ENCODE measurements around the gene GSAP.
"Not testable (repeated sequence)": the region's sequence is repeated elsewhere in the genome, so short reads cannot be mapped to it uniquely, and the experiment has no call there.

The GSAP gene

DNA sequence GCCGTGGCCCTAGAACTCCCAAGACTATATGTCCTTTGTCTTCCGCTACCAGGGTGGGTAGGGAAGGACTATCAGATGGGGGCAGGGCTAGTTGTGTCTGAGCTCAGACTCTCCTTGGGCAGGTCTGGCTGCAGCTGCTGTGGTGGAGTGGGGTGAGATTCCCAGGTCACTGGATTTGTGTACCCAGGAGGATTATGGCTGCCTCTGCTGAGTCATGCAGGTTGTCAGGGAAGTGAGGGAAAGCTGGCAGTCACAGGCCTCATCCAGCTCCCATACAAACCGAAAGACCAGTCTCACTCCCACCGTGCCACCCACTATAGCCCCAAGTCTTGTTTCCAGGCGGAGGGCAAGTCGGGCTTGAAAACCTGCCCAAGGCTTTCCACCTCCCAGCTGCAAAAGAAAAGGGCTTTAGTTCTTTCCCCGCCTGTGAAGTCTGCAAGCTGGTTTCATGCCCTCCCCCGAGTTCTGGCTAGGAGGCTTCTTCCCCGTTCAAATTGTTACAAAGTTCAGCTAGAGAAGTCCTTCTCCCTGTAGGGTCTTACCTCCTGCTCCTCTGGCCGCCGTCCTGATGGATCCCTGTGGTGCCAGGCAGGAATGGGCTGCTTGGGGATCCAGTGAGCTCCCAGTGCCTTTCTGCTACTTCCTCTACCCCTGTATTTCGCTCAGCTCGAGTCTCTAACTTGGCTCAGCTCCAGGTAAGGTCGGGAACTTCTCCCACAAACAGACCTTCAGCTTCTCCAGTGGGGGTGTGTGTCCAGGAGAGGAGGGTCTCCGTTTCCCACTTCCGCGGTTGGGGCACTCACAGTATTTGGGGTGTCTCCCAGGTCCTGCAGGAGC lies 109.7 kb downstream of the GSAP start:
- no peak overlapping the region for H3K4me3 ChIP-seq (ENCODE audit: low read depth, low read length)

DNA sequence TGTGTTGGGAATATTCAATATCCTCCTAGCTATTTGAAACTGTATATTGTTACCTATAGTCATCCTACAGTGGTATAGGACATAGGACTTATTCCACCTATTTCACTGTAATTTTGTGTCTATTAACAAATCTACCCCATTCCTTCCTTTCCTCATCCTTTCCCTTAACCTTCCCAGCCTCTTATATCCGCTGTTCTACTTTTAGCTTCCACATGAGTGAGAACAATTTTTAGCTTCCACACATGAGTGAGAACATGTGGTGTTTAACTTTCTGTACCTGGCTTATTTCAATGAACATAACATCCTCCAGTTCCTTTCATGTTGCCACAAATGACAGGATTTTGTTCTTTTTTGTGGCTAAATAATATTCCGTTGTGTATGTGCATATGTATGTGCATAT lies 120.6 kb downstream of the GSAP start:
- H3K4me3 ChIP-seq (ENCODE audit: low read depth, low read length), result no peak overlapping the region

DNA sequence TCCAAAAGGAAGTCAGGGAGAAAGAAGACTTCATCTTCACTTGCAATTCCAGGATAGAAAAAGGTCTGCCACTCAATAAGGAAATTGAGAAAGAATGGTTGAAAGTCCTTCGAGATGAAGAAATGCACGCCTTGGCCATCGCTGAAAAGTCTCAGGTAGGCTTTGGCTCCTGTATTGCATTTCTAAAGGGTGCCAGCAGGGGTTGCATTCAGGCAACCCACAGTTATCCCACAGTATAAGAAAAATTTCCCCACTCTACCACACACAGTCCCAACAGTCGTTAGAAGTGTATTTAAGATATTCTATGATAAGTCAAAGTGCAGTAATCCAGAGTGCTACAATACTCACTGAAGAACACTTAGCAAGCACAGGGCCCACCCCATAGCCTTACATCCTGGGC lies 123.1 kb downstream of the GSAP start:
- H3K4me3 ChIP-seq (ENCODE audit: low read depth, low read length), result no peak overlapping the region

DNA sequence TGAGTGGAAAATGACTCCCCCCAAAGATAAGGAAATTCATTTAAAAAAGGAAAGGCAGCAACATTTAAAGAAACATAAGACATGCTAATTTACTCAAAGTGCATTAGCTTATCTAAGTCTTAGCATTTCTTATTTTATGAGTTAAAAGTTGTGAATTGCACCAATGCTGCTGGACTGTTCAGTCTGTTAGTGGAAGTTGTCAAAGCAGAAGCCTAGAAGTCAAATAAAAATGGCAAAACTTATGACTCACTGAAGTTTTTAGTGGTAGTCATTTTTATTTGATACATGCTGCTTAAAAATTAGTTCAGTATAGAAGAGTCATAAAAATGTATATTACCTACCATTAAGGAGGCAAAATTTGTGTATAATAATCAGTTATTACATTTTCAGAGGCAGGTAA lies 125.7 kb downstream of the GSAP start:
- H3K4me3 ChIP-seq (ENCODE audit: low read depth, low read length), result no peak overlapping the region

DNA sequence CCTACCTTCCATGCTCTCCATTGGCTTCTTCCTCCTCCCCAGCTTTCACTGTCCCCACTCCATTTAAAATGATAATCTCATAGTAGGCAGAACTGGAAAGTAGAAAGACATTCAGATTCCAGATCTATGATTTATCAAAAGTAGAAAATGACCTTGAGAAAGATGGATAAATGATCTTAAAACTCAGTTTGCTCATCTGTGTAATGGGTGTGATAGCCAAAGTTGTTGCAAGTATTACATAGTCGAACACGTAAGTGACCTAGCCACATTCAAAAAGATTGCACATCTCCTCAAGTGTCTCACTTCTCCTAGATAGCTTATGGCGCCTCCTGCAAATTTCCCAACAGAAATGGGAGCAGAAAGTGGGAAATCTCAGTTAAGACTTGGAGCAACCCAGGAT lies 126.8 kb downstream of the GSAP start:
- no peak overlapping the region for H3K4me3 ChIP-seq (ENCODE audit: low read depth, low read length)

DNA sequence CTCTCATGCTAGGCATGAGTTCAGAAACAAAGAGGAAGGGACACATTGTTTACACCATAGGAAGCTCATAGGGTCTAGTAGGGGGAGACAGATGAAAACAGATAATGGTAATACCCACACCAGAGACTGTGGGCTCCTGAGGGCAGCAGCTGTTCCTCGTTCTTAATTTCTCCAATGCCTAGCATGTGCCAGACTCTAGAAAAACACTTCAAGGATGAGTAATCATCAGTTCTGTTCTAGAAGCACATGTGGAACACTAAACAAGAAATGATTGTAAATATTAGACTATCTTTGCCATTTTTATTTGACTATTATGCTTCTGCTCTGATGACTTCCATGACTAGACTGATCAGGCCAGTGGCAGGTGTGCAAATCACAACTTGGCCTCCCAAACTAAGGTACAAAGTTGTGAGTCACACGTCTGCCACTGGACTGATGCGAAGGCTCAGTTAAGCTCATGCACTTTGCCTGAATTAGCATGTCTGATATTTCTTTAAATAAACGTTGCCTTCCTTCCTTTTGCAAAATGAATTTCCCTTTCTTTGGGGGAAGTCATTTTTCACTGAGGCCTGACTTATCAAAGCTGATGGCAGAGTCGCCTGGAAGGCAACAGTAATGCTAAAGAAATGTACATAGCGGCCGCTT lies 127.4 kb downstream of the GSAP start:
- H3K4me3 ChIP-seq (ENCODE audit: low read depth, low read length), result no peak overlapping the region

DNA sequence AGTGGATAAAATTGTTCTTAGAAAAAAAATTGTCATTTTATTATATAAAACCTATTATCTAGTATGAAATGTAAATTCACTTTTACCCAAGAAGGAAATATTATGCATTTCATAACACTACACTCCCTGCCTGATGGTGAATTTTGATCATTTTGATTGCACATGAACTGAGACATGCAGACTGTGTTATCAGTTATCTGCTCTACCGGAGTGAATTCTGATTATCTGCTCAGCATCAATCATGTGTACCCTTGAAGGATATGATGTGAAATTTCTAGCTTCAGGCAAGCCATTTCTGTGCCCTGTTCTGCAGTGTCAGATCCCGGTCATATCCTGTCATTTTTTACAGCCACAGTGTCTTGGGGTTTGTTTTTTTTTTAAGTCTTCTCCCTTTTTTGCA lies 131.5 kb downstream of the GSAP start:
- no peak overlapping the region for H3K4me3 ChIP-seq (ENCODE audit: low read depth, low read length)

DNA sequence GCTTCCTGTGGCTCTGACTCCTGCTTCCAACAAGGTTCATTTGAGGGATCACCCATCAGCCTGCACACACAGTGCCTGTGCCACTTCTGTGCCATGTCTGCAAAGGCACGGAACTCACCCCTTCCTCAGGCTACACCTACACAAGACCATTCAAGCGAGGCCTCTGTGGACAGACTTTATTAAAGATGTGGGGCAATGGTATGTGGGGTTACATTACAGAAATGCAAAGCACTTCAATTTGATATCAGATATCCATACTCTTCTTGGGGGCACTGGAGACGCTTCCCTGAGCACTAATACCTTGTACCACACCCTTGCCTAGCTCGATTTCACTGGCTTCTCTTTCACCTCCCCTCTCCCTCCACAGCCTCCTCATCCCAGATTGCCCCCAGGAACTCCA lies 132.1 kb downstream of the GSAP start:
- no peak overlapping the region for H3K4me3 ChIP-seq (ENCODE audit: low read depth, low read length)

DNA sequence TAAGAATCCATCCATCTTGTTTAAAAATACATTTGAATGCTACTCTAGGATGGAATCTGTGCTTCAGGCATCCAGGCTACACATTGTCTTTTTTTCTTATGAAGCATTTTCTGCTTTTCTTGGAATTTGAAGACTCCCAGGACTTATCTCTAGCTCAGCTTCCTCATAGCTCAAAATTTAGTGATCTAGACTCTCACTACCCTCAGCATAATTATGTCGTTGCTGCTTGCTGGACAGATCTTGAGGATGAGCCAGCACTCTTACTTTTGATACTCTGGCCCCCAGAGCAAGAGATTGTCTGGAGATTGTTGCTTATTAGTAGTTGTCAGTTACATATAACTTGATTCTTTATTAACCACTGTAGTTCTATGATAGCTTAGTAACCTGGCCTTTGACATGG lies 133.3 kb downstream of the GSAP start:
- H3K4me3 ChIP-seq (ENCODE audit: low read depth, low read length), result no peak overlapping the region

DNA sequence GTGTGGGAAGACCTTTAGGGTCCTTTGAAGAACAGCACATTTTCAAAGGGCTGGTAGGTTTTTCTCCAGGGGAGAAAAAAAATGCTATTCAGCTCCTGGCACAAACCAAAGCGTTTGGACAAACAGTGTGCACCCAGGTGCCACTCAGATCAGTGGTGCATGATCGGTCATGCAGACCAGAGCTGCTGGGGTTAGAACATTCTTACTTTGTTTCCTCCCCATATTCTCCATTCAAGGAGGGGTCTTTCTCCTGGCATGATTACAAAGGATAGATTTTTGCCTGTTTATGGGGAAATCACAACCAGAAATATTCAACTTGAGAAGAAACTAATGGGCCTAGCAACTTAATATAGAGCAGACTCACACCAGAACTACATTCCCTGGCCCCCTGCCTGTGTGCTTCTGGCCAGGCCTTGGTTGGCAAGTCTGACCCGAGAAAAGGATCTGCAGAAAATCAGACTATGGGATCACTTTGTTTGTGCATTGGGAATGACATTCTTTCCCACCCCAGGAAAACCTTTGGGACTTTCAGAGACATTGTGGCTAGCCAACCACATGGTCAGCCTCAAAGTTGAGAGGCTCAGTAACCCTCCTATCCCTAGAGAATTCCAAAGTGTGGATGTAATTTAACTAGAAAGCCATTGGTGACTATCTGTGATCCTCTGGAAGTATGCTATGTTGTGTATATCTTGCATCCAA lies 134.2 kb downstream of the GSAP start:
- no peak overlapping the region for H3K4me3 ChIP-seq (ENCODE audit: low read depth, low read length)

DNA sequence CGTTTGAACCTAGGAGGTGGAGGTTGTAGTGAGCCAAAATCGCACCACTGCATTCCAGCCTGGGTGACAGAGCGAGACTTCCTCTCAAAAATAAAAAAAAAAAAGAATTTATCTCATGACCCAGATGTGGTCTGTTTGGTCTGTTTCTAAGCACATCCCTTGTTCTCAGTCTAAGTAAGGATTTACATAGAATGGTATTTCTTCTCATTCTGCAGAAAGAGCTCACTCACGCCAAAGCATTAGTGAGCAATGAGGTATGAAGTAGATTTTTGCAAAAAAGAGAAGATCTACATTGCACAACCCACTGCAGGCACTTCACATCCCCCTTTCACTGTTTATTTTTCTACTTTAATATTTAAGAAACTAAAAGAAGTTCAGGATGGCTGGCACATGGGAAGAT lies 140.0 kb downstream of the GSAP start:
- H3K4me3 ChIP-seq (ENCODE audit: low read depth, low read length), result no peak overlapping the region

DNA sequence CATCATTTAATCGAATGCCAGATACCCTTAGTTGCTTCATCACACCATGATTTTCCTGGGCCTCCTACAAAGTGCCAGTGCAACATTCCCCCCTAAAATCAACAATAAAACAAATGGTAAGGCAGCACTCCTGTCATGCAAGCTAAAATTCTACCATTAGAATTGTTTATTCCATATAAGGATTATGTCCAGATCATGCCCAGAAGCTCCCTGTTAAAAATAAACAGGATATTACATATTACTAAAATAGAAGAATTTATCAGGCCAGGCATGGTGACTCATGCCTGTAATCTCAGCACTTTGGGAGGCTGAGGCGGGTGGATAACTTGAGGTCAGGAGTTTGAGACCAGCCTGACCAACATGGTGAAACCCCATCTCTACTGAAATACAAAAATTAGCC lies 140.5 kb downstream of the GSAP start:
- H3K4me3 ChIP-seq (ENCODE audit: low read depth, low read length), result not testable (repeated sequence)

DNA sequence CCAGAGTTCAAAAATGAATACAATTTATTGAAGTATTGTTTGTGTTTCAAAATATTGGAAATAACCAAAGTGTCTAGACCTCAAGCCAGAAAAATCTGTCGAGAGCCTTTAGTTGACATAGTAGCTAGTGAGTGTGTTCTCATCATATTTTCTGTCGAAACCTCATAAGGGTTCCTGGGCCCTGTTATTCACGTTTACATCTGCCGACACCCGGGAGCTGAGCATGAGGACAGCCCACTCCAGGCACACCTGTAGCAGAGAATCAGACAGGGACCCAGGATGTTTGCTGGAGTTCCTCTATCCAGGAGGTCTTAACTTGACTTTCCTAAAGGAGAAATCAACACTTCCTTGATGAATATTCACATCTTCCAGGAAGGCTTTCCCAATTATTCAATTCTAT lies 144.4 kb downstream of the GSAP start:
- H3K4me3 ChIP-seq (ENCODE audit: low read depth, low read length), result no peak overlapping the region

DNA sequence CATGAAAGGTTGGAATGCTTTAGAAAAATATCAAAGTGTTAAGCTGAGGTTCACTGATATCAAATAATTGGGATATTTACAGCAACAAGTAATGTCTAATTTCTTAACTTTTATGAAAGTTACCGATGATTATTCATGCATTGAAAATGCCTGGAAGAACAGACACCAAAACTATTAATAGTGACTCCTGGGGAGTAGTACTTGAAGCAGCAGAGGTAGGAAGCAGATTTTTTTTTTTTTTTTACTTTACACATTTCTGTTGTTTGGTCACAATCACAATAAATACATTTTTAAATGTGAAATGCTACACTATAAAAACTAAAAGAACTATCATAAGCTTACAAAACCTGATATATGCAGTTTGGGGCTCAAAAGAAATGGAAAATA lies 146.1 kb downstream of the GSAP start:
- H3K4me3 ChIP-seq (ENCODE audit: low read depth, low read length), result no peak overlapping the region

DNA sequence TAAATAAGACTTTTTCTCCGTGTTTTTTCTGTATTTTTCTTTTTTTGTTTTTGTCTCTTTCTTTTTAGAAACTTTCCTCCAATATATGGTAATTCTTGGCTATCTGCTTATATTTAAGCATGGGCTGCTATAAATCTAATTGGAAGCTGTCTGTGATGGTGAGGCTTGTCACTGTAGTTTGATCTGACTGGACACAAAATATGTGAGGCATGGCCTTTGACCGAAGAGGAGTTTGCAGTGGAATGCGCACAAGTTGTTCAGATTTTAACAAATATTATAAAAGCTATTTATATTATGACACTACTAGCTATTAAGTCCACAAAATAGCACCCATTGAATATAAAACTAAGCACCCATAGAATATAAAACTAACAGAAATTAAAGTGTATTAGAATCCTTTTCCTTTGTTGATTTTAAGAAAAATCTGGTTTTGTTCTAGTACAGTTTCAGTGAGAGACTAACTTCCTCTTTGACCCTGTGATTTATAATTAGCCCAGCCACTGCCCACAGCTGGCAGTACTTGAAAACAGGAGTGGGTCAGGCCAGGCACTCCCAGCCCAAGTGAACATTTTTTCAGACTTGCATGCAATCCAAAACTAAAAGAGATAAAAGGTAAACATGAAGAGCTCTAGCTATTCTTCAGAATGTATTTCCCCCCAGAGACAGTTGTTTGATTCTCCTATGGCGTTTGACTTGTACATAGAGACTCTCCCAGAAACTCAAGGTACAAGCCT lies 146.6 kb downstream of the GSAP start:
- no peak overlapping the region for H3K4me3 ChIP-seq (ENCODE audit: low read depth, low read length)

DNA sequence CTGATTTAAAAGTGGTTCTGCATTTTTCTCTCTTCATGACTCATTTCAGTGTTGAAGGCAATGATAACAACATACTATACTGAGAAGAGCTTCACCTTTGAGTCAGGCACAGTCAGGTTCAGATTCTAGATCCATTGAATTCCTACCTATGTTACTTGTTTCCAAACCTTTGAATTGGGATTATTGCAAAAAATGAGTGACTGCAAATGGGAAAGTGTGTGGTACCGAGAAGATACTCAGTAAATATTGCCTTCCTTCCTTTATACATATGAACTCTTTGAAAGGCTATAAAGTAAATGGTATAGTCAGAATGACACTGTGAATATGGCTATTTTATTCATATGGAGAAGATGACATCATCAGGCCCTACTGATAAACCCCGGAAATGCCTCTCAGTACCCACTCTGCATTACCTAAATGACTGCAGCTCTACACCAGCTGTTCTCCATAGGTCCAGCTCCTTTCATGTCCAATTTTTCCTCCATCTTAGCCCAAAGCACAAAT lies 149.8 kb downstream of the GSAP start:
- H3K4me3 ChIP-seq (ENCODE audit: low read depth, low read length), result no peak overlapping the region

DNA sequence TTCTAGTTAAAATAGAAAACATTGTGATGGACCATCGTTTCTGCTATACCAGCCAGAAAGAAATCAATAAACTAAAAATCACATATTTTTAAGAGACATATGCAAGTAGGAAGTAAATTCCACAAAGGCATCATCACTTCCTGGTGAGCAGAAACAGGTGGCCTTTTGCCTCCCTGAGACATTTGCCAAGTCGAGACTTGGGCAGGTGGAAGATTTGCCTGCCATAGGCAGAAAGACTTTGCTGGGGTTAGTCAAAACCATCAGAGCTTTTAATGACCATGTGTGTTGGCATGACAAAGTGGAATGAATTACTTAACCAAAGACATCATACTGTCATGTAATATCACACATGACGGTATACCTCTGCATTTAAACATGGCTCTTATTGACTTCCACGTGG lies 150.5 kb downstream of the GSAP start:
- H3K4me3 ChIP-seq (ENCODE audit: low read depth, low read length), result no peak overlapping the region

DNA sequence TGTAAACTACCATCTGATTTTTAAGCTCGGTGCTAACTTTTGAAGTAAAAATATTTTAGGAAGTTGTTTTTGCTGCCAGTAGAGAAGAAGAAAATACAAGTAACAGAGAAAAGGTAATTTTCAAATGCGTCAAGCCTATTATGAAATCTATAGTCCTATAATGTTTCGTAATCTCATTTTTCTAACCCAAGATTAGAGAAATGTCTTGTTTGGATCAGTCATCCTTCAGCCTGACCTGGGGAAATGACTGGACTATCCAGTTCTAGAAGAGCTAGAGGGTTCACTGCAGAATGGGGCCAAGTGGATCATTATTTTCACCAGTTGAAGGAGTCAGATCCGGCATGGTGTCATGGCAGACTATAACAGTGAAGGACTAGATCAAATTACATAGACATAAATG lies 153.8 kb downstream of the GSAP start:
- no peak overlapping the region for H3K4me3 ChIP-seq (ENCODE audit: low read depth, low read length)
